GF-D8 (cell line): ENCODE measurements around the gene NFKBIA.
"Not testable (repeated sequence)": the region's sequence is repeated elsewhere in the genome, so short reads cannot be mapped to it uniquely, and the experiment has no call there.

Source experiments
- DNase-seq: peaks from one replicate; lab custom pipeline; 2025; lab: John Stamatoyannopoulos, UW

The NFKBIA gene

GRCh38 chr14:35408026-35408425, 3.5 kb upstream of the NFKBIA start:
- no peak for DNase-seq

DNA sequence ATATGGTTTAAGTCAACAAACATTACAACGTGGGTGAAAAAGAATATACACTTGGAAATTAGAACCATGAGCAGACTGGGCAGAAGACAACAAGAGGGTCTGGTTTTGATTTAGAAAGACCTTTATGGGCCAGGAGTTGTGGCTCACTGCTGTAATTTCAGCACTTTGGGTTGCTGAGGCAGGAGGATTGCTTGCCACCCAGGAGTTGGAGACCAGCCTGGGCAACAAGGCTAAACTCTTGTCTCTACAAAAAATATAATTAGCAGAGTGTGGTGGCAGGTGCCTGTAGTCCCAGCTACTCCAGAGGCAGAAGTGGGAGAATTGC, 2.7 kb upstream of the NFKBIA start:
- no peak for DNase-seq

- peak; percentile 35 for DNase-seq
Observed at GRCh38 chr14:35406506-35407305, 2.2 kb upstream of the NFKBIA start.

DNA sequence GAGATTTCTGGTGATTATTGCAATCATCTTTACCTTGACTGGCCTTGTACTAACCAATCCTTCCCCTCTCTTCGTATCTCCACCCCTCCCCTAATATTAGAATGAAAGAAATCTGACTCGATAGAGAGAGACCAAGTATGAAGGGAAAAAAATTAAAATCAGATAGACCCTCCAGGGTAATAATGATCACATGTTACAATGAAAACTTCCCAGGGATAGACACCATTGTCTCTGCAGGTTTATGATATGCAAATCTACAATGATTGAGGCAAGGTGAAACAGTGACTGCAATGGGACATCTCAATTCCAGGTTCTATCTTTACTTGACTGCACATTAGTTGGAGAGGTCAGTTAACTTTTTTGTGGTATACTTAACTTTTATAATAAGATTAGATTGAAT, 1.5 kb upstream of the NFKBIA start:
- no peak for DNase-seq

DNA sequence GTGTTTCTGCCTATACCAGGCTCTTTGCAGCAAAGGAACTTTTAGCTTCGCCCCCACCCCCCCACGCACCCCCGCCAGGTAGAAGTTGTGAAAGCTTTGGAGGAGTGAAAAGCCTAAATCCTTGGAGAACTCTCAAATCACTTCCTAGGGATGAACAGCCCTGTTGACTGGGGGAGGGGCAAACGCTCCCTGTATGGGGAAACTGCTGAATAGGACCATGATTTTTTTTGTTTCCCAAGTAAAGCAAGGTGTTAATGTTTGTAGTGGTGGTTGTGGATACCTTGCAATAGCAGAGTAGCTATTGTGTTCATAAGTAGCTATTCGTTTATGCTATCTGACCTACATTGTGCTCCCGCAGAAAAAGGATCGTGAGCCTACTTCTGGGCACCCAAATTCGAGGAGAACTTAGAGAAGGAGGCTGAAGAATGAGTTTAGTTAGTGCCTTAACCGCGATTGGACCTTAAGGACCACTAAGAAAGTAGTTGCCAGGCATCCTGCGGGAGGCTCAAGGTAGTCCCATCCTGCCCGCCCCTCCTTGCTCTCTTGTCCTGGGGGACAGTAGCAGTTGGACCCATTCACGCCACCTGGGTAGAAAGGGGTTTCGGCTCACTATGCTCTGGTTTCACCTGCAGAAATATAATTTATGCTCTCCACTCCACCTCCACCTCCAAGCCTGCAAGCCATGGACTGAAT, 901 bp upstream of the NFKBIA start:
- DNase-seq: no peak

DNA sequence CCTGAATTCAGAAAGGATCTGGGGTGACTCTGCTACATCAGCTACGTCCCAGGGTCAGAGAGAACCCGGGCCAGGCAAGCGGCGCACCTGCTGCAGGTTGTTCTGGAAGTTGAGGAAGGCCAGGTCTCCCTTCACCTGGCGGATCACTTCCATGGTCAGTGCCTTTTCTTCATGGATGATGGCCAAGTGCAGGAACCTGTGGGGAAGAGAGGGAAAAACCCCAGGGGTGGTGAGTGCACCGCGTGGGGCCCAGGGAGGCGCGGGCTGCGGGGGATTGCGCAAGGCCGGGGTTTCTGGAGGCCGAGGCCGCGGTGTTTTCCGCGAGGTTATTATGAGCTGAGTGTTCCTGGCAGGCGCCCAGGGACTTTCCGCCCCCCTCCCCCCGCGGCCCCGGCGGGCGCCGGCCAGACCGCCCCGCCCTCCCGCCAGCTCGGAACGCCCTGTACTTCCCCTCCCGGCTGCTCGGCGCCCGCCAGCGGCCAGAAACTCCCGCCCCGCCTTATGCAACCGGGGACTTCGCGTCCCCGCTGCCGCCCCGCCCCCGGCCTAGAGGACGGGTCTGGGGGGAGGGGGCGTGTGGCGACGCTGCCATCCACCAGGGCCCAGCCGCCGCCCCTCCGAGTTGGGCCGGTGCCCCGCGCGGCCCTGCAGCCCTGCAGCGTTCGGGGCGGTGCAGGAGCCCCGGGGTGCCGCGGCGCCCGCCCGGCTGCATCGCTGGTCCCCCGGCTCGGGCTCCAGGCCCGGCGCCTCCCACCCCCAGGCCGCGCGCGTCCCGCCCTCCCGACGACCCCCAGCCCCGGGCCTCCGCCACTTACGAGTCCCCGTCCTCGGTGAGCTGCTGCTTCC, 723 bp downstream of the NFKBIA start:
- peak; percentile 84 for DNase-seq

DNA sequence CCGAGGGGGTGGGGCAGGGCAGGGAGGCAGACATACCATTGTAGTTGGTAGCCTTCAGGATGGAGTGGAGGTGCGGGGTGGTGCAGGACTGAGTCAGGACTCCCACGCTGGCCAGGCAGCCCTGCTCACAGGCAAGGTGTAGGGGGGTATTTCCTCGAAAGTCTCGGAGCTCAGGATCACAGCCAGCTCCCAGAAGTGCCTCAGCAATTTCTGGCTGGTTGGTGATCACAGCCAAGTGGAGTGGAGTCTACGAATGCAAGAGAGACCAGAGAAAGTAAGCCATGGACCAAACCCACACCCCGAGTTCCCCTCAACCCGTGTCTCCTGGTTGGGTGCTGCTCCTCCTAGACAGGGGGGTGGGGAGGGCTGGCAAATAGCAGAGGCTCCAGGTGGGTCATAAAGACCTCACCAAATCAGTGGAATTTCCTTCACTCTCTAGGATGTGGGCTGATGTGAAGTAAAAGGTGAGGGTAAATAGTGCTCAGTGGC, 1.4 kb downstream of the NFKBIA start:
- DNase-seq: no peak

DNA sequence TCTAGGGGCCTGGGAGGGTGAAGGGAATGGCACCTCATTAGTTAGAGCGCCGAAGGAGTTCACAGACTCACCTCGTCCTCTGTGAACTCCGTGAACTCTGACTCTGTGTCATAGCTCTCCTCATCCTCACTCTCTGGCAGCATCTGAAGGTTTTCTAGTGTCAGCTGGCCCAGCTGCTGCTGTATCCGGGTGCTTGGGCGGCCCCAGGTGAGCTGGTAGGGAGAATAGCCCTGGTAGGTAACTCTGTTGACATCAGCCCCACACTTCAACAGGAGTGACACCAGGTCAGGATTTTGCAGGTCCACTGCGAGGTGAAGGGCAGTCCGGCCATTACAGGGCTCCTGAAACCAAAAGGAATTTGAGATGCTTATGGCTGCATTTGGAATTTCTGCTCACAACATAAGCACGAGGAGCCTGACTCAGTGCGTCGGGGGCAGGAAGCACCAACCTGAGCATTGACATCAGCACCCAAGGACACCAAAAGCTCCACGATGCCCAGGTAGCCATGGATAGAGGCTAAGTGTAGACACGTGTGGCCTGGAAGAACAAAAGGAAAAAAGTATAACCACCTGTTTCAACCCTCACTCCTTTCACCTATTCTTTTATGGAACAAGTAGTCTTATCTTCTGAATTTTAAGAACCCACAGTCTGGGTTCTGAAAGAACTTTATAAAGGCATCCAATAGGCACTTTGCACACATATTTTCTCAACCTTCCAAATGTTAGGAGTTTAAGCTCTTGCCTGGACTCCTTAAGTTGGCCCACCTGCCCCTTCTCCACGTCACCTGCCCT, 2.0 kb downstream of the NFKBIA start:
- no peak for DNase-seq

GRCh38 chr14:35401422-35402265, 2.9 kb downstream of the NFKBIA start:
- no peak for DNase-seq

DNA sequence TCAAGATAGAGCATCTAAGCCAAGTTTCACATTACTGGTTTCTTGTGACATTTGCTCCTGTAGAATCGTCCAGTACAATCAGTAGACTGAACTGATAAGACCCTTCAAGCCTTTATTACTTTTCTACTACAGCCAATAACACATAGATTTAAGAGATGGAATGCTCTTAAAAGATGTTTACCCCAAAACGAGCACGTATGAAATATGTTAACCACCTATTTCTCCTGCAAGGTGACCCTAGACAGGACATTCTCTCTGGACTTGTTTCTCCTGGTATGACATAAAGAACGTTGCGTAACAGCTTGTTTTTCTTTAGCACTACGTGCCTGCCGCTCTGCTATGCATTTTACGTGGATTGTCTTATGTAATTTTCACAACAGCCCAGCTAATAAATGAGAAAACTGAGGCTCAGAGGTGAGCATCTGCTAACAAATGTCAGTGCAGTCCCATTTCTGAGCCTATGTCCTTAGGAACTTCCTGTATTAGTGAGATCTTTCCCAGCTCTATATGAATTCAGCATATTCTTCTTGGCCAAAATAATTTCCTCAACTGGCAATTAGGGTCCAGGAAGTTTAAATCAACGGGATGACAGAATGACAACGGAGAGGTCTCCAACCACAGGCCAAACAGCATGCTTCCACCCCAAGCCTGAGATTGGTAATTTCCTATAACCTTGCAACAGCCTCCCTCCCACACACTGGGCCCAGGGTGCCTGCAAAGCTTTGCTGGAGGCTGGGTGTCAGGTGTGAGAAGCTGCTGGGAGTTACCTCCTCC, 3.7 kb downstream of the NFKBIA start:
- DNase-seq: peak; percentile 73

GRCh38 chr14:35399083-35399937, 5.2 kb downstream of the NFKBIA start:
- no peak for DNase-seq

- no peak for DNase-seq
Observed at GRCh38 chr14:35398071-35398584, 6.4 kb downstream of the NFKBIA start.

- not testable (repeated sequence) for DNase-seq
Observed at GRCh38 chr14:35396610-35397009, 7.9 kb downstream of the NFKBIA start.

DNA sequence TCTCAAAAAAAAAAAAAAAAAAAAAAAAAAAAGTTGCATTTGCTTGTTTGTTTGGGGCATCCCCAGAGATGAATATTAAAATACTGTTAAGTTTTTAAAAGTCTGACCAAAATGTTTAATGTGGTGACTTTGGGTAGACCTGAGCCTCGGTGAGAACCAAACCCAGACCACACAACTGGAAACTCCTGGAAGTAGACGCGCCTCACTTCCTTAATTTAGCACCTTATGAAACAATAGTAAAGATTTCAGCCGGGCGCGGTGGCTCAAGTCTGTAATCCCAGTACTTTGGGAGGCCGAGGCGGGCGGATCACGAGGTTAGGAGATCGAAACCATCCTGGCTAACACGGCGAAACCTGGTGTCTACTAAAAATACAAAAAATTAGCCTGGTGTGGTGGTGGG, 9.3 kb downstream of the NFKBIA start:
- no peak for DNase-seq

DNA sequence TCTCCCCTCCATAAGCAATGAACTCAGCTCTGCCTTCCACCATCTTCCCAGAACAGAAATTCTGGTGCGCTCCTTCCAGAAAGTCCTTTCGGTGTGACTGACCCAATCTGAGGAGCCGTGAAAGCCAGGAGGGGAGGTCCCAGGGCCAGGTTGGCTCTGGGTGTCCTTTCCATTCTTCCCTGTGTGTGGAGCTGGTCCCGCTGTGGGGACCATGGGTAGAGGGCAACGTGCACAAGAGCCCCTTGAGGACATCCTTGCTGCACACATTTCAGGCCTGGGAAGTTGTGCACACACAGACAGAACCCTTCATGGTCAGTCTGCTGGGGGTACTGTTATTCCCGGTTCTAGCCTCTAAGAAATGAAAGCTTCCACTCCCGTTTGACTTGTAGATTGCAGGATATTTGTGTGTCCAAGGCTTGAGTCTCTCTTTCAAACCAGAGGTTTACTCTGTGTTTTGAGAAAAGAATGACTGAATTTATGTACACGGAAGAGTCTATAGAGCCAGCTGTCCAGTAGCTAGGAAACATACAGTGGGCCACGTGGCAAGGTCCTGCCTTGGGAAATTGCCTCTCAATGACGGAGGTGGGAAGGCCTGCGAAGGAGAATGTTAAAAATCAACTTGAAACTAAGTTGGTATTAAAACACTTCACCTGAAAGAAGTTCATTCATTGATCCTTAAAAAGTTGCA, 10.1 kb downstream of the NFKBIA start:
- no peak for DNase-seq

- DNase-seq: no peak
Observed at GRCh38 chr14:35393826-35394225, 10.7 kb downstream of the NFKBIA start.

- DNase-seq: no peak
Observed at GRCh38 chr14:35392103-35392502, 12.4 kb downstream of the NFKBIA start.

- no peak for DNase-seq
Observed at GRCh38 chr14:35391388-35391710, 13.2 kb downstream of the NFKBIA start.
